ENCODE measurements around the gene TNFRSF13B.
"Not testable (repeated sequence)": the region's sequence is repeated elsewhere in the genome, so short reads cannot be mapped to it uniquely, and the experiment has no call there.

TNFRSF13B gene

DNA sequence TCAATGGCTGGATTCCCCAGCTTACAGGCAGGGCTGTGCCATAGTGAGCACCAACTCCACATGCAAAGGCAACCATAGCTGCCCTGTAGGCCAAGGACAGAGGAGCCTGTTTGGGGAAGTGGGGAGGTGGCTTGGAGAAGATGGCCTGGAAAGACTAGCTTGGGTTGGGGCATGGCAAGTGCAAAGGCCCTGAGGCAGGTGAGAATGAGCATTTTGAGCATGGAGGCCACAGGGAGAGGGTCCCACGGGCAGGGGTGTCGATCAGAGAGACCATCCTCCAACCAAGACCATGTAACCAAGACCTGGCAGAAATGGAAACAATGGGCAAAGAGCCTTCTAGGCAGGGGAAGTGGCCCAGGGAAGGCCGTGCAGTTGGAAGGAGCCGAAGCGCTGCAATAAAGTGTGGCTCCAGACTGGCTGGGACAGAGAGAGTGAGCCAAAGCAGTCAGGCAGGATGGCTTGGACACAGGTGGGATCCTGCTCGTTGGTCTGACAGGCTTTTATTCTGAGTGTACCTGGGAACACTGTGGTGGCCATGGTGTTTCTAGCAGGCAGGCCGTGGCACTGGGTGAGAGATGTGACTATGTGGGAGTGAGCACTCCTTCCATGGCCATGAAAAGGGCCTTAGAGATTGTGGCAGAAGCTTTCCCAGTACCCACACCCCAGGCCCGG lies 45.6 kb upstream of the TNFRSF13B start:
- no peak overlapping the region for H3K4me3 ChIP-seq (replicated peaks; ENCODE audit: insufficient read depth, low read length)
- DNase-seq (ENCODE audit: low read depth in 1 of 2, low spot score in 1 of 2): no peak
- H3K27ac ChIP-seq (replicated peaks): no peak overlapping the region
- TF ChIP-seq CTCF (IDR thresholded peaks at IDR 0.05; ENCODE audit: insufficient read depth, low read length) (no peak), POLR2AphosphoS5 (IDR thresholded peaks at IDR 0.05; ENCODE audit: low read depth) (no peak), GABPA (IDR thresholded peaks at IDR 0.05; ENCODE audit: low read depth) (no peak), SPI1 (IDR thresholded peaks at IDR 0.05; ENCODE audit: borderline replicate concordance, low read depth) (no peak)
- TF ChIP-seq, protein P1, sequence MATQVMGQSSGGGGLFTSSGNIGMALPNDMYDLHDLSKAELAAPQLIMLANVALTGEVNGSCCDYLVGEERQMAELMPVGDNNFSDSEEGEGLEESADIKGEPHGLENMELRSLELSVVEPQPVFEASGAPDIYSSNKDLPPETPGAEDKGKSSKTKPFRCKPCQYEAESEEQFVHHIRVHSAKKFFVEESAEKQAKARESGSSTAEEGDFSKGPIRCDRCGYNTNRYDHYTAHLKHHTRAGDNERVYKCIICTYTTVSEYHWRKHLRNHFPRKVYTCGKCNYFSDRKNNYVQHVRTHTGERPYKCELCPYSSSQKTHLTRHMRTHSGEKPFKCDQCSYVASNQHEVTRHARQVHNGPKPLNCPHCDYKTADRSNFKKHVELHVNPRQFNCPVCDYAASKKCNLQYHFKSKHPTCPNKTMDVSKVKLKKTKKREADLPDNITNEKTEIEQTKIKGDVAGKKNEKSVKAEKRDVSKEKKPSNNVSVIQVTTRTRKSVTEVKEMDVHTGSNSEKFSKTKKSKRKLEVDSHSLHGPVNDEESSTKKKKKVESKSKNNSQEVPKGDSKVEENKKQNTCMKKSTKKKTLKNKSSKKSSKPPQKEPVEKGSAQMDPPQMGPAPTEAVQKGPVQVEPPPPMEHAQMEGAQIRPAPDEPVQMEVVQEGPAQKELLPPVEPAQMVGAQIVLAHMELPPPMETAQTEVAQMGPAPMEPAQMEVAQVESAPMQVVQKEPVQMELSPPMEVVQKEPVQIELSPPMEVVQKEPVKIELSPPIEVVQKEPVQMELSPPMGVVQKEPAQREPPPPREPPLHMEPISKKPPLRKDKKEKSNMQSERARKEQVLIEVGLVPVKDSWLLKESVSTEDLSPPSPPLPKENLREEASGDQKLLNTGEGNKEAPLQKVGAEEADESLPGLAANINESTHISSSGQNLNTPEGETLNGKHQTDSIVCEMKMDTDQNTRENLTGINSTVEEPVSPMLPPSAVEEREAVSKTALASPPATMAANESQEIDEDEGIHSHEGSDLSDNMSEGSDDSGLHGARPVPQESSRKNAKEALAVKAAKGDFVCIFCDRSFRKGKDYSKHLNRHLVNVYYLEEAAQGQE (IDR thresholded peaks at IDR 0.05; ENCODE audit: insufficient replicate concordance, low read depth): no peak
- H3K27me3 ChIP-seq (ENCODE audit: insufficient read depth, poor library complexity, severe bottlenecking): no peaks in the 10 kb centered on the region

DNA sequence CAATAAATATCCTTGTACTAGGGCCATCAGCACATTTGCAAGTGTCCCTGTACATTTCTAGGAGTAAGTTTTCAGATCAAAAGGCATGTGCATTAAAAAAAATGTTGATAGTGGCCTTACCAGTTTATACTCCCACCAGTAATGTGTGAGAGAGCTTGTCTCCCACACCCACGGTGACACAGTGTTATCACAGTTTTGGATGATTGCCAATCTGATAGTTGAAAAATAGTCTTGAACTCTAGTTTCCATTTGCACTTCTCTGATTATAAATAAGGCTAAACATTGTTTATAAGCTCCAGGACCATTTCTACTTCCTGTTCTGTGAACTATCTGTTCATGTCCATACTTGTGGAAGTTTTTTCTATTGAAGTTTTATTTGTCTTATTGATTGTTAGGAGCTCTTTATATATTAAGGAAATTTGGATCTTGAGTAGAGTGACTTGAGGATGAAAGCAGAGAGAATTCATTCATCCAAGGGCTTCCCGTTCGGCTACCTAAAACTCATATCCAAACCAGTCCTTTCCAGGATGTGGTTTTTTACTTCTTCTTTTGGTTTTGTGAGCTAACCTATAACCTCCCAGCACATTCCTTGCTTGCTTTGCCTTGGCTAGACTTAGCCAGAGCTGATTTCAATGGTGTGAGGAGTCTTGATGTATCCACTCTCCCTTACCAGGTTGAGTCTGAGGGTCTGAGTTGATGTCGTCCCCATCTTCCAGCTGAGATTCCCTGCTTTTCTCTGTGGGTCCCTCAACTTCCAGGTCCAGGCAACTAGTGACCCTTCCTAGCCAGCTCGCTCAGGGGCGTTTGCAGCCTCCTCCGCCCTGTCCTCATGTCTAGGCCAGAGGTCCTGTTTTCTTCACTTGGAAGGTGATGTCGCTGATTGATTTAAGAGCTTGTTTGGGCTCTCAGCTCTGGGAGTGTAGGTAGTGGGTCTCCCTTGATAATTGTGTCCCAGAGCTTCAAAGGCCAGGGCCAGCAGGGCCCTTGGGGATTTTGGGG lies 44.6 kb upstream of the TNFRSF13B start:
- not testable (repeated sequence) for H3K4me3 ChIP-seq (replicated peaks; ENCODE audit: insufficient read depth, low read length); H3K27me3 ChIP-seq (ENCODE audit: insufficient read depth, poor library complexity, severe bottlenecking); H3K27ac ChIP-seq (replicated peaks)
- DNase-seq (ENCODE audit: low read depth in 1 of 2, low spot score in 1 of 2): peak in 1 of 2 experiments; percentile 30

GRCh38 chr17:17015230-17015629 lies 43.3 kb upstream of the TNFRSF13B start:
- H3K27me3 ChIP-seq (ENCODE audit: insufficient read depth, poor library complexity, severe bottlenecking): no peaks in the 10 kb centered on the region
- no peak for TF ChIP-seq SPI1 (IDR thresholded peaks at IDR 0.05; ENCODE audit: borderline replicate concordance, low read depth)
- no peak for TF ChIP-seq GABPA (IDR thresholded peaks at IDR 0.05; ENCODE audit: low read depth)
- TF ChIP-seq CTCF (IDR thresholded peaks at IDR 0.05; ENCODE audit: insufficient read depth, low read length): no peak
- TF ChIP-seq POLR2AphosphoS5 (IDR thresholded peaks at IDR 0.05; ENCODE audit: low read depth): no peak
- TF ChIP-seq, protein P1 (IDR thresholded peaks at IDR 0.05; ENCODE audit: insufficient replicate concordance, low read depth): no peak
- DNase-seq (ENCODE audit: low read depth in 1 of 2, low spot score in 1 of 2): no peak
- H3K4me3 ChIP-seq (replicated peaks; ENCODE audit: insufficient read depth, low read length): no peak overlapping the region
- no peak overlapping the region for H3K27ac ChIP-seq (replicated peaks)

DNA sequence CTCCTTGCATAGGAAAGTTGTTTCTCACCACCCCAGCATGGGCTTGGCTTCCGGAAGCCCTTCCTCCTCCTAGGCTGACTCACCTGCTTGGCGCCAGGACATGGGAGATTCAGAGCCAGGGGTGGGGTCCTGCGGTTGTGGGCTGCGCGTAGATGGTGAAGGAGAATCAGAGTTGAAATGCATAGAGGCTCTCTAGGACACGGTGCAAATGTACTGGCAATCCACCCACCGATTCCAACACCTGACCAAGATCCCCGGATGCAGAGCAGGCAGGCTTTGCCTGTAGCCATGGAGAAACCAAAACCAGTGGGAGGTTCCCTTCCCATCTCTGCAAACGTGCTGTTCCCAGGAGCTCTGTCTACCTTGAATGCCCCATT lies 42.8 kb upstream of the TNFRSF13B start:
- DNase-seq (ENCODE audit: low read depth in 1 of 2, low spot score in 1 of 2); H3K4me3 ChIP-seq (replicated peaks; ENCODE audit: insufficient read depth, low read length); H3K27ac ChIP-seq (replicated peaks): not testable (repeated sequence)

GRCh38 chr17:17013828-17014747 lies 42.2 kb upstream of the TNFRSF13B start:
- DNase-seq (ENCODE audit: low read depth in 1 of 2, low spot score in 1 of 2); H3K4me3 ChIP-seq (replicated peaks; ENCODE audit: insufficient read depth, low read length); H3K27me3 ChIP-seq (ENCODE audit: insufficient read depth, poor library complexity, severe bottlenecking); H3K27ac ChIP-seq (replicated peaks): not testable (repeated sequence)

More for the DNA sequence above, 42.8 kb upstream of the TNFRSF13B start:
- H3K27me3 ChIP-seq (ENCODE audit: insufficient read depth, poor library complexity, severe bottlenecking): not testable (repeated sequence)

GRCh38 chr17:17011043-17011907 lies 39.4 kb upstream of the TNFRSF13B start:
- DNase-seq (ENCODE audit: low read depth in 1 of 2, low spot score in 1 of 2); H3K27me3 ChIP-seq (ENCODE audit: insufficient read depth, poor library complexity, severe bottlenecking); H3K4me3 ChIP-seq (replicated peaks; ENCODE audit: insufficient read depth, low read length); H3K27ac ChIP-seq (replicated peaks): not testable (repeated sequence)
